CD4-positive, alpha-beta memory T cell (primary cell): ENCODE results near the gene PDE3B. TPM values are rescaled to one million over a fixed set of nuclear protein-coding genes. Genes with fewer than 3 reads are reported as not detected.
"Not testable (repeated sequence)": the region's sequence is repeated elsewhere in the genome, so short reads cannot be mapped to it uniquely, and the experiment has no call there.

Experiments used
- CTCF ChIA-PET: fragments of 350-600 bp; sonication (Branson Sonifier 250); formaldehyde crosslinking; loops from one replicate; lab custom pipeline; 2021; ENCODE audit warnings: inconsistent platforms; ENCODE audit not compliant: partially characterized antibody; lab: Charles Lee
- POLR2A ChIA-PET: fragments of 350-600 bp; sonication (Branson Sonifier 250); formaldehyde crosslinking; loops from one replicate; lab custom pipeline; 2021; ENCODE audit not compliant: partially characterized antibody; lab: Charles Lee
- DNase-seq, 5 donors: peaks; one replicate each; pipeline versions ENCODE4 v3.0.0 to v3.0.0-alpha.2; 2020 to 2022; ENCODE audit warnings: mixed read lengths in 1 of 5
- H3K27ac ChIP-seq: one replicate; pipeline ENCODE4 v1.7.0; 2013; ENCODE audit warnings: low read depth, low read length
- H3K27me3 ChIP-seq: 2 replicates; pipeline ENCODE4 v1.7.0; 2013; ENCODE audit warnings: mild to moderate bottlenecking, low read length, moderate library complexity; ENCODE audit not compliant: insufficient read depth
- H3K36me3 ChIP-seq: 2 replicates; pipeline ENCODE4 v1.7.0; 2013; ENCODE audit warnings: mild to moderate bottlenecking, low read length, moderate library complexity; ENCODE audit not compliant: insufficient read depth
- H3K4me1 ChIP-seq: 2 replicates; pipeline ENCODE4 v1.7.0; 2013; ENCODE audit warnings: mild to moderate bottlenecking, low read length, moderate library complexity; ENCODE audit not compliant: insufficient read depth
- H3K4me3 ChIP-seq, 2 donors: one replicate each; pipeline ENCODE4 v1.7.0; 2013; ENCODE audit warnings: low read length in 2 of 2, mild to moderate bottlenecking in 1 of 2
- H3K9me3 ChIP-seq, 2 donors: one replicate each; pipeline ENCODE4 v1.7.0; 2013; ENCODE audit warnings: low read length in 2 of 2, control low read depth in 1 of 2; ENCODE audit not compliant: control insufficient read depth in 1 of 2
- H3K27ac Mint-ChIP-seq, 7 donors: one replicate each; pipeline ENCODE4 v1.8.0; 2020 to 2021; ENCODE audit warnings: mixed read lengths in 7 of 7, mild to moderate bottlenecking in 6 of 7, inconsistent platforms in 3 of 7, moderate library complexity in 3 of 7
- H3K27me3 Mint-ChIP-seq, 2 donors: one replicate each; pipeline ENCODE4 v1.8.0; 2020 to 2021; ENCODE audit warnings: mixed read lengths in 2 of 2
- H3K36me3 Mint-ChIP-seq, 2 donors: one replicate each; pipeline ENCODE4 v1.8.0; 2020 to 2021; ENCODE audit warnings: mixed read lengths in 2 of 2, inconsistent platforms in 1 of 2, mild to moderate bottlenecking in 1 of 2
- H3K4me1 Mint-ChIP-seq, 4 donors: one replicate each; pipeline ENCODE4 v1.8.0; 2020 to 2021; ENCODE audit warnings: mixed read lengths in 4 of 4, mild to moderate bottlenecking in 1 of 4
- H3K4me3 Mint-ChIP-seq, 8 donors: one replicate each; pipeline ENCODE4 v1.8.0; 2020 to 2021; ENCODE audit warnings: mixed read lengths in 8 of 8, mild to moderate bottlenecking in 7 of 8, moderate library complexity in 6 of 8, inconsistent platforms in 3 of 8
- H3K9me3 Mint-ChIP-seq, 8 donors: one replicate each; pipeline ENCODE4 v1.8.0; 2020 to 2021; ENCODE audit warnings: mixed read lengths in 8 of 8, mild to moderate bottlenecking in 5 of 8, inconsistent platforms in 3 of 8, moderate library complexity in 1 of 8
- intact Hi-C: fragments of 100-400 bp; cut with micrococcal nuclease; formaldehyde crosslinking; loops from one replicate; pipeline ENCODE4 v1.15.1; 2023
- polyA plus RNA-seq, 2 donors: library from polyadenylated mRNA; unstranded; fragments of 300-500 nt; fragmentation: Illumina TruSeq; gene quantifications; one replicate each; pipeline ENCODE4 v1.2.3, GENCODE V29; 2021
- total RNA-seq, 2 experiments: library from RNA; stranded (reverse); gene quantifications; one replicate each; pipeline ENCODE4 v1.2.3, GENCODE V29; 2021

The PDE3B gene
- total and polyA plus RNA-seq, 4 experiments from 2014 or later: 34.1 to 222 (median 131) TPM

DNA sequence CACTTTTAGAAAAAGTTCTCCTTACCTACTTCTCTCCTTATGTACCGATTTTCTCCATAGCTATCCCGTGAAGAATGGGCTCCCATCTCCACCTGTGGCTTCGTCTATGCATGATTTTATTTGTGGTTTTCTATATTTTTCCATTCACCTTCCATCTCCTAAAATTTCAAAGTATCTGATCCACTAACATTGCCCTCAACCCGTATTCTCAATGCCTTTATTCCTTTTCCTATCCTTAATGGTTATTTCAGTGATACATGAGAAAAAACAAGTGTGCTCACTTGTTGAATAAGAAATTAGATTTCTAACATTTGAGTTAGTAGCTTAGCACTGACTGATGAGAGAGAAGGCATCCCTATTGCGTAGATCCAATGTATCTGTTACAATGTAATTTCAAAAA, 231.6 kb downstream of the PDE3B start:
- CTCF ChIA-PET: interaction anchor here (1.2 kb wide), 1 partner anchor 33 kb away, joined by 4 read pairs; no protein-coding TSS in a partner anchor
- no peak overlapping the region for H3K4me3 Mint-ChIP-seq
- intact Hi-C loops: no loop called here

DNA sequence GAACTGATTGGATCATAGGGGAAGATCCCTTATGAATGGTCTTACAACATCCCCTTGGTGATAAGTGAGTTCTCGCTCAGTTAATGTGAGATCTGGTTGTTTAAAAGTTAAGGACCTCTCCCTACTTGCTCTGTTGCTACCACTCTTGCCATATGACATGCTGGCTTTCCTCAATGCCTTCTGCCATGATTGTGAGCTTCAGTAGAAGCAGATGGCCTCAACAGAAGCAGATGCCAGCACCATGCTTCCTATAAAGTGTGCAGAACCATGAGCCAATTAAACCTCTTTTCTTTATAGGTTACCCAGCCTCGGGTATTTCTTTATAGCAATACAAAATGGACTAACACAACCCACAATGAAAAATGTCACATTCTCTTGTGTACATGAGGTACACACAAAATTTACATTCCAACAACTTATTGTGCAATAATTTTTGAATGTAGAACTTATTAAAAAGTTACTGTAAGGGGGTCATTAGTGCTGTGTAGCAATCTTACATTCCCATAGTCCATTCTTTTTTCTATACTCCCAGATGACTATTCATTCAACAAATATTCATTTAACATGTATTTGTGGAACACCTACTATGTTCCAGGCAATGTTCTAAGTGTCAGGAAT, 238.1 kb downstream of the PDE3B start:
- no peaks in the 10 kb centered on the region for H3K36me3 ChIP-seq
- Mint-ChIP-seq H3K9me3 (peaks cover 0 to 10% (median 1%) of the 10 kb centered on the region in 8 donors), H3K27ac (no peak overlapping the region), H3K27me3 (no peaks in the 10 kb centered on the region), H3K4me3 (no peak overlapping the region), H3K36me3 (peaks cover 40 to 46% of the 10 kb centered on the region in 2 donors), H3K4me1 (peaks cover 5 to 23% (median 14%) of the 10 kb centered on the region in 4 donors)
- peaks cover 4% of the 10 kb centered on the region for H3K4me1 ChIP-seq
- no peak for DNase-seq
- H3K27me3 ChIP-seq: no peaks in the 10 kb centered on the region
- H3K27ac ChIP-seq: no peak overlapping the region
- ChIA-PET CTCF (no interaction called here), POLR2A (interaction anchor here (1.0 kb wide), 1 partner anchor 10 kb away, joined by 5 read pairs; the partner anchor contains the start of gene CYP2R1)
- intact Hi-C loops: no loop called here
- H3K9me3 ChIP-seq: no peaks in the 10 kb centered on the region
- H3K4me3 ChIP-seq: no peak overlapping the region

More for the DNA sequence above, 231.6 kb downstream of the PDE3B start:
- DNase-seq: no peak
- Mint-ChIP-seq H3K9me3 (no peaks in the 10 kb centered on the region), H3K27ac (peak overlapping the region in 2 of 7 donors; percentile 1 to 15), H3K27me3 (no peaks in the 10 kb centered on the region), H3K4me1 (no peaks in the 10 kb centered on the region), H3K36me3 (peaks cover 49 to 71% of the 10 kb centered on the region in 2 donors)
- Histone ChIP-seq H3K27ac (no peak overlapping the region), H3K36me3 (peaks cover 5% of the 10 kb centered on the region), H3K9me3 (no peaks in the 10 kb centered on the region), H3K27me3 (no peaks in the 10 kb centered on the region), H3K4me3 (no peak overlapping the region), H3K4me1 (no peaks in the 10 kb centered on the region)
- POLR2A ChIA-PET: no interaction called here

DNA sequence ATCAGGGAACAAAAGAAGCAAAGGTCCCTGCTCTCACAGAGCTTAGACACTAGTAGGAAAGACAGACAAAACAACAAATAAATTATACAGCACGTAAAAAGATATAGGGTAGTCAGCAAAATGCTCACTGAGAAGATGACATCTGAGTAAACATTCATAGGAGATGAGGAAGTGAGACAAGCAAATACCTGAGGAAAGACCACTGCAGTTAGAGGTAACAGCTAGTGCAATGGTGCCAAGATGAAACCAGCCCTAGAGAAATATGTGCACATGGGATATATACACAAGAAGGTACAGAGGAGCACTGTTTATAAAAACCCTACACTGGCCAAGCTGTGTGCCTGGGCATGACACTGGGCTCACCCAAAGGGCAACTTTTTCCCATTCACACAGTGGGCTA, 238.6 kb downstream of the PDE3B start:
- H3K36me3 Mint-ChIP-seq: peaks cover 40 to 43% of the 10 kb centered on the region in 2 donors
- Histone ChIP-seq H3K9me3 (no peaks in the 10 kb centered on the region), H3K27ac (no peak overlapping the region), H3K27me3 (no peaks in the 10 kb centered on the region), H3K36me3 (no peaks in the 10 kb centered on the region), H3K4me1 (peaks cover 4% of the 10 kb centered on the region), H3K4me3 (no peak overlapping the region)
- intact Hi-C loops: no loop called here
- ChIA-PET POLR2A (interaction anchor here (1.0 kb wide), 1 partner anchor 10 kb away, joined by 5 read pairs; the partner anchor contains the start of gene CYP2R1), CTCF (no interaction called here)
- H3K27ac Mint-ChIP-seq: no peak overlapping the region
- no peaks in the 10 kb centered on the region for H3K27me3 Mint-ChIP-seq
- no peak overlapping the region for H3K4me3 Mint-ChIP-seq
- H3K9me3 Mint-ChIP-seq: peaks cover 0 to 10% (median 1%) of the 10 kb centered on the region in 8 donors
- H3K4me1 Mint-ChIP-seq: peaks cover 7 to 28% (median 19%) of the 10 kb centered on the region in 4 donors
- no peak for DNase-seq

DNA sequence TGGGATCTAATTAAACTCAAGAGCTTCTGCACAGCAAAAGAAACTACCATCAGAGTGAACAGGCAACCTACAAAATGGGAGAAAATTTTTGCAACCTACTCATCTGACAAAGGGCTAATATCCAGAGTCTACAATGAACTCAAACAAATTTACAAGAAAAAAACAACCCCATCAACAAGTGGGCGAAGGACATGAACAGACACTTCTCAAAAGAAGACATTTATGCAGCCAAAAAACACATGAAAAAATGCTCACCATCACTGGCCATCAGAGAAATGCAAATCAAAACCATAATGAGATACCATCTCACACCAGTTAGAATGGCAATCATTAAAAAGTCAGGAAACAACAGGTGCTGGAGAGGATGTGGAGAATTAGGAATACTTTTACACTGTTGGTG, 240.1 kb downstream of the PDE3B start:
- Mint-ChIP-seq H3K36me3 (peaks cover 27 to 30% of the 10 kb centered on the region in 2 donors), H3K4me1 (peaks cover 17 to 41% (median 31%) of the 10 kb centered on the region in 4 donors)
- H3K36me3 ChIP-seq, DNase-seq, H3K9me3 ChIP-seq, POLR2A ChIA-PET, H3K9me3 Mint-ChIP-seq, H3K4me3 Mint-ChIP-seq, H3K4me3 ChIP-seq, intact Hi-C loops, H3K27me3 Mint-ChIP-seq, H3K27ac ChIP-seq, CTCF ChIA-PET, H3K27ac Mint-ChIP-seq, H3K27me3 ChIP-seq: not testable (repeated sequence)
- peaks cover 13% of the 10 kb centered on the region for H3K4me1 ChIP-seq

DNA sequence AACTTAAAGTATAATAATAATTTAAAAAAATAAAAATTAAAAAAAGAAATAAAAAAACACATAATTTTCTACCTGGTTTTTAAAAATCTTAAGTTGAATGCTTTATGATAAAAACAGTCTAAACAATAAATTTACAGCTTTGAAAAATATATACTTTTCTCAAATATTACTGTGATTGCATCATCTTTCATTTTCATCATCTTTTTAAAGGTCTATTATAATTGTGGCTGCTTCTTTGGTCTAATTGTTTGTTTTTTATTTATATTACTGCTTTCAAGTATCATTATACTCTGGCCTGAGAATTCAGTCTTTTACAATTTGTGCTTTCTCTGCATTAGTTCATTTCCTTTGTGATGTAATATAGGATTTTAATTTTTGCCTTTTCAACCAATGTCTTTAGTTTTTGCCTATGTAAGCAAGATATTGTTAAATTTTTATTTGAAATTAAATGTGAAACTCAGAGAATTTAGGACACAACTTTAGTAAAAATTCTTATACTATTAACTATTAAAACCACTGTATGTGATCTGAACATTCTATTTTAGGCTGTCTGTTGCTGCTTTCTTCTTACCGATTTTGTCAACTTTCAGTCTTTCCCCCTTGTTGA, 241.2 kb downstream of the PDE3B start:
- POLR2A ChIA-PET: no interaction called here
- peak overlapping the region in 1 of 7 donors; percentile 3 for H3K27ac Mint-ChIP-seq
- CTCF ChIA-PET: interaction anchor here (1.2 kb wide), 1 partner anchor 24 kb away, joined by 5 read pairs; no protein-coding TSS in a partner anchor

DNA sequence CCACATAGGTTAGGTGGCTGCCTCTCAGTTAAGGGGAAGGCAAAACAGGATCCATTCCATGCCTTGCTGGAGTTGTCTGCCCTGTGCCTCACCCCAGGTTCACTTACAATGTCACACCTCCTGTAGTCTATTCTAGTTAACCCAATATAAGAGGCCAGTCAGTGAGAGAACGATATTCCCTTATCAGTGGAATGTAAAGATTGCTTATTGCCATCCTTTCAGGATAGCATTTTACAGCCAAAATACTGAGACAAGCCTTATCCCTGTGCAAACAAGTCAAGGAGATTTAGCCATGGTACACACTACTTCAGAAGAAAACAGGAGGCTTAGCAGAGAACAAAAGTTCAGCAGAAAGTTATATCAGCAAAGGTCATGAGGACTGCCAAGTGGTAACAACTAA, 242.9 kb downstream of the PDE3B start:
- no peaks in the 10 kb centered on the region for H3K36me3 ChIP-seq
- POLR2A ChIA-PET: no interaction called here
- H3K4me1 ChIP-seq: peaks cover 36% of the 10 kb centered on the region
- H3K27me3 ChIP-seq: no peaks in the 10 kb centered on the region
- Mint-ChIP-seq H3K4me3 (no peak overlapping the region), H3K36me3 (peaks cover 14 to 22% of the 10 kb centered on the region in 2 donors), H3K9me3 (peaks cover 0 to 10% (median 1%) of the 10 kb centered on the region in 8 donors), H3K27ac (peak overlapping the region in 3 of 7 donors; percentile 11 to 46 (median 20)), H3K27me3 (no peaks in the 10 kb centered on the region), H3K4me1 (peaks cover 24 to 64% (median 45%) of the 10 kb centered on the region in 4 donors)
- no peak for DNase-seq
- intact Hi-C loops: no loop called here
- H3K9me3 ChIP-seq: no peaks in the 10 kb centered on the region
- CTCF ChIA-PET: interaction anchor here (1.3 kb wide), 1 partner anchor 12 kb away, joined by 3 read pairs; no protein-coding TSS in a partner anchor
- no peak overlapping the region for H3K27ac ChIP-seq
- H3K4me3 ChIP-seq: no peak overlapping the region

More for the DNA sequence above, 241.2 kb downstream of the PDE3B start:
- Histone ChIP-seq H3K36me3 (no peaks in the 10 kb centered on the region), H3K27me3 (no peaks in the 10 kb centered on the region), H3K27ac (no peak overlapping the region), H3K4me3 (no peak overlapping the region), H3K4me1 (peaks cover 24% of the 10 kb centered on the region), H3K9me3 (no peaks in the 10 kb centered on the region)
- intact Hi-C loops: no loop called here
- no peak for DNase-seq
- Mint-ChIP-seq H3K9me3 (peaks cover 0 to 10% (median 1%) of the 10 kb centered on the region in 8 donors), H3K4me1 (peaks cover 22 to 50% (median 38%) of the 10 kb centered on the region in 4 donors), H3K36me3 (peaks cover 24 to 26% of the 10 kb centered on the region in 2 donors), H3K27me3 (no peaks in the 10 kb centered on the region), H3K4me3 (peak overlapping the region in 1 of 8 donors; percentile 9)
